Skeletal muscle satellite cell (primary cell): Measurements from ENCODE around the gene SERPINB12.

Experiments used
- H3K27me3 ChIP-seq: 2 replicates; pipeline ENCODE4 v1.7.0; 2013; ENCODE audit warnings: low read length; ENCODE audit not compliant: control insufficient read depth, insufficient read depth
- H3K36me3 ChIP-seq: 2 replicates; pipeline ENCODE4 v1.7.0; 2013; ENCODE audit warnings: mild to moderate bottlenecking, control low read depth, low read length; ENCODE audit not compliant: insufficient read depth
- H3K4me1 ChIP-seq: 2 replicates; pipeline ENCODE4 v1.7.0; 2013; ENCODE audit warnings: low read length; ENCODE audit not compliant: control insufficient read depth, insufficient read depth
- H3K4me2 ChIP-seq: 2 replicates; pipeline ENCODE4 v1.7.0; 2013; ENCODE audit warnings: mild to moderate bottlenecking, low read length
- H3K4me3 ChIP-seq: 2 replicates; pipeline ENCODE4 v1.7.0; 2013; ENCODE audit warnings: low read length
- H3K9ac ChIP-seq: 2 replicates; pipeline ENCODE4 v1.7.0; 2013; ENCODE audit warnings: mild to moderate bottlenecking, low read depth, low read length, moderate library complexity
- H3K9me3 ChIP-seq: replicated peaks from 2 replicates; pipeline ENCODE4 v1.7.0; 2013; ENCODE audit warnings: mild to moderate bottlenecking, control low read depth, low read length

Gene SERPINB12

GRCh38 chr18:63613420-63613819 is 71.3 kb downstream of the SERPINB12 start:
- Histone ChIP-seq H3K4me2 (no peak overlapping the region), H3K4me3 (no peak overlapping the region), H3K9ac (no peak overlapping the region)

GRCh38 chr18:63617049-63617914 is 75.1 kb downstream of the SERPINB12 start:
- Histone ChIP-seq H3K27me3 (peaks cover 17% of the 10 kb centered on the region), H3K4me3 (no peak overlapping the region), H3K9me3 (no peaks in the 10 kb centered on the region), H3K4me1 (no peaks in the 10 kb centered on the region), H3K36me3 (no peaks in the 10 kb centered on the region), H3K4me2 (no peak overlapping the region), H3K9ac (no peak overlapping the region)

More at GRCh38 chr18:63613420-63613819, 71.3 kb downstream of the SERPINB12 start:
- peaks cover 12% of the 10 kb centered on the region for H3K27me3 ChIP-seq
- no peaks in the 10 kb centered on the region for H3K9me3 ChIP-seq
- H3K36me3 ChIP-seq = no peaks in the 10 kb centered on the region
- H3K4me1 ChIP-seq = no peaks in the 10 kb centered on the region

- Histone ChIP-seq H3K4me1 (no peaks in the 10 kb centered on the region), H3K36me3 (no peaks in the 10 kb centered on the region), H3K4me3 (no peak overlapping the region)
Measured at GRCh38 chr18:63617915-63618234, 75.7 kb downstream of the SERPINB12 start.

More at GRCh38 chr18:63617915-63618234, 75.7 kb downstream of the SERPINB12 start:
- no peak overlapping the region for H3K9ac ChIP-seq
- H3K4me2 ChIP-seq = no peak overlapping the region
- H3K27me3 ChIP-seq = peaks cover 17% of the 10 kb centered on the region
- H3K9me3 ChIP-seq = no peaks in the 10 kb centered on the region
